ENCODE measurements around the gene MRPL34. TPM values are rescaled to one million over a fixed set of nuclear protein-coding genes. Genes with fewer than 3 reads are reported as not detected.
"Not testable (repeated sequence)": the region's sequence is repeated elsewhere in the genome, so short reads cannot be mapped to it uniquely, and the experiment has no call there.

The MRPL34 gene
- total RNA-seq, 1 donor from 2014 or later, result 118 TPM

DNA sequence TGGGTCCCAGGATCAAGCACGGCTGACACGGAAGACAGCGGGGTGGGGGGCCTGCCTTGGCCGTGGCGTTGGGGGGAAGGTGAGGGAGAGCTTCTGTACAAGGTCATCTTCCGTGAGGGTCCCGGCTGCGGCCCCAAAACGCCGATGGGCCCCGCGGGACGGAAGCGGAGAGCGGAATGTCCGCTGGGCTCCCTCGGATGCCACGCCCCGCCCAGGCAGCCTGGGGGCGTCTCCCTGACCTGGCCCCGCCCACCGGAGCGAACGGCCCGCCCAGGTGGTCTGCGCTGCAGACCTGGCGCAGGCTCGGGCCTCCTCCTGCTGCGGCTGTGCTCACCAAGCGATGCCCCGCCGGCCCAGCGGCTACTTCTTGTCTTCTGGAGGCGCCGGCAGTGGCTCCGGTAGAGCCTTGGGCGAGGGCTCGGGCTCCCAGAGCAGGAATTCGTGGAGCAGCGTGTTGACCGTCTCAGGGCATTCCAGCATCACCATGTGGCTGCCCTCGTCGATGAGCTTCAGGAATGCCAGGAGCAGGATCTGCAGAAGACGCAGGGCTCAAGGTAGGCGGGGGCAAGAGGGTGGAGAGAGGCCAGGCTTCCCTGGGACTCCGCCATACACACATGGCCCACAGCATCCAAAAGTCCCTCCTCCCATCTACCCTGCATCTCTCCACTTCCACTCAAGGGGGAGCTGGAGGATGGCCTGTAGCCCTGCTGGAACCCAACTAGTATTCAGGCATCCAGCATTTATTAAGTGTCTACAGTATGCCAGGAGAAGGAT, 13.2 kb upstream of the MRPL34 start:
- intact Hi-C loops (cut with micrococcal nuclease), result loop anchor here (1.0 to 5.0 kb wide), 8 partner anchors 10 to 174 kb away; partner anchors contain the start of genes BABAM1, GTPBP3, MRPL34 and NR2F6
- peak overlapping the region; percentile 87 for H3K27ac Mint-ChIP-seq
- H3K9me3 Mint-ChIP-seq, result no peaks in the 10 kb centered on the region
- no peaks in the 10 kb centered on the region for H3K27me3 Mint-ChIP-seq (ENCODE audit: insufficient read depth)
- peaks cover 2% of the 10 kb centered on the region for H3K36me3 Mint-ChIP-seq (ENCODE audit: low read depth)
- peak; percentile 69 for DNase-seq (ENCODE audit: low spot score)
- H3K4me3 Mint-ChIP-seq, result peak overlapping the region; percentile 85
- H3K4me1 Mint-ChIP-seq (ENCODE audit: low read depth), result no peaks in the 10 kb centered on the region

DNA sequence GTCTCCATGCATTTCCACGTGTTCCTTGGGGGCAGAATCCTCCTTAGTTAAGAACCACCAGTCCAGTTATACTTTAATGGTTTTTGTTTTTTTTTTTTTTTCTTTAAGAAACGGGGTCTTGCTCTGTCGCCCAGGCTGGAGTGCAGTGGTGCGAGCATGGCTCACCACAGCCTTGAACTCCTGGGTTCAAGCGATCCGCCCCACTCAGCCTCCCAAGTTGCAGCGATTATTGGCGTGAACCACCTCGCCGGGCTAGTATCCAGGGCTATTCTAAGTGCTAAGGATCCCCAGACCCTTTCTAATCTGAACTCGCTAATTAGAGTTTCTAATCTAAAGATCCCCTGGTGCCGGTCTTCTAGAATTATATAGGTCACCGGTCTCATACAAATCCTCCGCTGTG, 12.1 kb upstream of the MRPL34 start:
- Mint-ChIP-seq H3K27ac (no peak overlapping the region), H3K9me3 (no peaks in the 10 kb centered on the region), H3K4me3 (no peak overlapping the region), H3K4me1 (ENCODE audit: low read depth) (no peaks in the 10 kb centered on the region), H3K36me3 (ENCODE audit: low read depth) (peaks cover 2% of the 10 kb centered on the region), H3K27me3 (ENCODE audit: insufficient read depth) (no peaks in the 10 kb centered on the region)
- DNase-seq (ENCODE audit: low spot score), result no peak
- intact Hi-C loops (cut with micrococcal nuclease), result loop anchor here (1.0 to 5.0 kb wide), 2 partner anchors 46 to 126 kb away; partner anchors contain the start of gene NR2F6

DNA sequence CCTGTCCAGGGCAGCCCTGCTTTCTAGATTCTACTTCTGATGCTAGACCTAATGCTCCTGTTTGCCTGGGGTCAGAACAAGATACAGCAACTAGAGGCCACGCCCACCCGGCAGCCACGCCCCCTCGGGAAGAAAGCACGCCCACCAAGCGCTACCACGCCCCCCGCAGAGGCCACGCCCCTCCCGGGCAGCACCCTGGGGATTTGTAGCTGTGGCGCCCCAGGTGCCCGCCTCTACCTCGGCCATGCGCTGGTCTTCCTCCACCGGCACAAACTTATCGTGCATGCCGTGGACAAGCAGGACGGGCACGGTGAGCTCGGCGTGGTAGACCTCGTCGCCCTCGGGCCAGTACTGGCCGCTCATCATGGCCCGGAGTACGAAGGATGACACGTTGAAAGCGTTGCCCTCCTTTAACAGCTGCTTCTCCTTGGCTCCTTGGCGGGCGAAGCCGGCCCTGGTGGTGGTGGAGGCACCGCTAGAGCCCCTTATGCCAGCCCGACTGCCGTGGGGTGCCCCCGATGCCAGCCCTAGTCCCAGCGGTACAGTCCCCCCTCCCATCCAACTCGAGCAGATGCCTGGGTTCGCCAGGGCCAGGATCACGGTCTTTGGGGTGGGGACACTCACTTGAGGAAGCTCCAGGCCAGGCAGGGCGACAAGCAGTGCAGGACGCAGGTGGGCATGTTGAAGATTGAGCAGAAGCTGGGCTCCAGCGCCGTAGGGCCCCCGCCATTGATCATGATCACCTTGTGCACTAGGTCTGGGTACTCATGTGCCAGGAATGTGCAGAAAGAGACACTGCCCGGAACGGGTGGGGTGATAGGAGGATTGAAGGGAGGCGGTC, 11.4 kb upstream of the MRPL34 start:
- DNase-seq (ENCODE audit: low spot score), result peak; percentile 37
- Mint-ChIP-seq H3K27me3 (ENCODE audit: insufficient read depth) (no peaks in the 10 kb centered on the region), H3K36me3 (ENCODE audit: low read depth) (peaks cover 2% of the 10 kb centered on the region), H3K4me1 (ENCODE audit: low read depth) (no peaks in the 10 kb centered on the region), H3K27ac (no peak overlapping the region), H3K9me3 (no peaks in the 10 kb centered on the region), H3K4me3 (no peak overlapping the region)
- intact Hi-C loops (cut with micrococcal nuclease), result loop anchor here (5.0 kb wide), 1 partner anchor 47 kb away; the partner anchor contains the start of gene NR2F6

DNA sequence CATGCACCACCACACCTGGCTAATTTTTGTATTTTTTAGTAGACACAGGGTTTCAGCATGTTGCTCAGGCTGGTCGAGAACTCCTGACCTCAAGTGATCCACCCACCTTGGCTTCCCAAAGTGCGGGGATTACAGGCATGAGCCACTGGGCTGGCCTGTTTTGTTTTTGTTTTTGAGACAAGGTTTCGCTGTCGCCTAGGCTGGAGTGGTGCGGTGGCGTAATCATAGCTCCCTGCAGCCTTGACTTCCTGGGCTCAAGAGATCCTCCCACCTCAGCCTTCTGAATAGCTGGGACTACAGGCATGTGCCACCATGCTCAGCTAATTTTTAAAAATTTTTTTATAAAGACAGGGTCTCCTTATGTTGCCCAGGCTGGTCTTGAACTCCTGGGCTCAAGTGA, 10.1 kb upstream of the MRPL34 start:
- H3K27ac Mint-ChIP-seq; H3K9me3 Mint-ChIP-seq; H3K4me3 Mint-ChIP-seq; H3K36me3 Mint-ChIP-seq (ENCODE audit: low read depth); intact Hi-C loops (cut with micrococcal nuclease); H3K4me1 Mint-ChIP-seq (ENCODE audit: low read depth); DNase-seq (ENCODE audit: low spot score); H3K27me3 Mint-ChIP-seq (ENCODE audit: insufficient read depth): not testable (repeated sequence)

DNA sequence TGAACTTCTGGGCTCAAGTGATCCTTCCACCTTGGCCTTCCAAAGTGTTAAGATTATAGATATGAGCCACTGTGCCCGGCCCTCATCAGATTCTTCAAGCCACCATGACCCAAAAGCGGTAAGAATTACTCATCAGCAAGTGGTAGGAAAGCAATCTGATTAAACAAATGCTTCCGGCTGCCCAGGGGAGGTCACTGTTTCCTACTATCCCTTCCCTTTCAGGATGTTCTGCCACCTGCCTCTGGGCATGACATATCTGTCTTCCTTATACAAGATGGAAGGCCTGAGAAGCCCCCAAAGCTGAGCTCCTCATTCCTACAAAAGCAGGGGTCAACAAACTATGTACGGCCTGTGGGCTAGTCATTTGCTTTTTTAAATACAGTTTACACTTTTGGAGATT, 9.4 kb upstream of the MRPL34 start:
- Mint-ChIP-seq H3K4me1 (ENCODE audit: low read depth) (no peaks in the 10 kb centered on the region), H3K27me3 (ENCODE audit: insufficient read depth) (no peaks in the 10 kb centered on the region), H3K9me3 (no peaks in the 10 kb centered on the region), H3K36me3 (ENCODE audit: low read depth) (peaks cover 2% of the 10 kb centered on the region), H3K4me3 (no peak overlapping the region), H3K27ac (no peak overlapping the region)
- no peak for DNase-seq (ENCODE audit: low spot score)
- intact Hi-C loops (cut with micrococcal nuclease), result no loop called here

DNA sequence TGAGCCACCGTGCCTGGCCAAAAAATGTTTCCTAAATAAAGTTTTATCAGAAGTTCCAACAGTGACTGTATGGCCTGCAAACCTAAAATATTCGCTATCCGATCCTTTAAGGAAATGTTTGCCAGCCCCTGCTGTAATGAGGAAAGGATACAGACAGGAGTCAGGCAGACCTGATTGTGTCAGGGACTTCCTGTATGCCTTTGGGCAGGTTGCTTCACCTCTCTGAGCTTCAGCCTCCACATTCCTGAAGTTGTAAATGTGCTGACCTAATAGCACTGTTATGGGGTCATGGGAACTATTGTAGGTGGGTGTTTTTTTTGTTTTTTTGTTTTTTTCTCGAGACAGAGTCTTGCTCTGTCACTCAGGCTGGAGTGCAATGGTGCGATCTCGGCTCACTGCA, 8.7 kb upstream of the MRPL34 start:
- no peaks in the 10 kb centered on the region for H3K27me3 Mint-ChIP-seq (ENCODE audit: insufficient read depth)
- H3K4me1 Mint-ChIP-seq (ENCODE audit: low read depth), result peaks cover 2% of the 10 kb centered on the region
- intact Hi-C loops (cut with micrococcal nuclease), result no loop called here
- no peaks in the 10 kb centered on the region for H3K9me3 Mint-ChIP-seq
- peaks cover 2% of the 10 kb centered on the region for H3K36me3 Mint-ChIP-seq (ENCODE audit: low read depth)
- no peak overlapping the region for H3K27ac Mint-ChIP-seq
- DNase-seq (ENCODE audit: low spot score), result no peak
- no peak overlapping the region for H3K4me3 Mint-ChIP-seq

DNA sequence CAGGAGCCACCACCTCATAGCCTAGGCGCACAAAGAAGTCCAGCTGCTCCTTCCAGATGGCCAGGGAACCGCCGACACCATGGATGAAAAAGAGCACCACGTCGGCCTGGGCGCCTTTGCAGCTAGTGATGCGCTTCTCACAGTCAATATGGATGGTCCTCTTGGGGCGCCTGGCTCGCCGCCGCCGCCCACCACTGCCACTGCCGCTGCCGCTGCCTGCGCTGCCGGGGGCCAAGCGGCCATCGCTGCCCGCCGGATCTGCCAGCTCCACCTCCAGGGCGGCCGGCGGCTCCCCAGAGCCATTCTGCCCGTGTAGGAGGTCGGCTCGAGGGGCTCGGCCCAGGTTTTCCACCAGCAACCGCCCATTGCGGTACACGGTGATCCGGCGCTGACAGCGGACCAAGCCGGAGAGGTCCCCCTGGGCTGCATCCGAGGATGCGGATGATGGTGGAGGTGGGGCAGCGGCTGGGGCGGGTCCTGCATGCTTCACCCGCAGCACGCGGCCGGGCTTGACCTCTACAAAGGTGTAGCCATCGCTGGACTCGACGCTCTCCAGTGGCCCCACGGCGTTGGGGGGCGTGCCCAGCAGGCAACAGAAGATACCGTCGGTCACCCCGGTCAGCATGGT, 4.6 kb upstream of the MRPL34 start:
- Mint-ChIP-seq H3K4me1 (ENCODE audit: low read depth) (peaks cover 23% of the 10 kb centered on the region), H3K27ac (no peak overlapping the region), H3K27me3 (ENCODE audit: insufficient read depth) (no peaks in the 10 kb centered on the region), H3K36me3 (ENCODE audit: low read depth) (peaks cover 2% of the 10 kb centered on the region), H3K4me3 (peak overlapping the region; percentile 64), H3K9me3 (no peaks in the 10 kb centered on the region)
- no peak for DNase-seq (ENCODE audit: low spot score)
- intact Hi-C loops (cut with micrococcal nuclease), result loop anchor here (10.0 kb wide), 1 partner anchor 254 kb away; the partner anchor contains the start of gene COLGALT1

DNA sequence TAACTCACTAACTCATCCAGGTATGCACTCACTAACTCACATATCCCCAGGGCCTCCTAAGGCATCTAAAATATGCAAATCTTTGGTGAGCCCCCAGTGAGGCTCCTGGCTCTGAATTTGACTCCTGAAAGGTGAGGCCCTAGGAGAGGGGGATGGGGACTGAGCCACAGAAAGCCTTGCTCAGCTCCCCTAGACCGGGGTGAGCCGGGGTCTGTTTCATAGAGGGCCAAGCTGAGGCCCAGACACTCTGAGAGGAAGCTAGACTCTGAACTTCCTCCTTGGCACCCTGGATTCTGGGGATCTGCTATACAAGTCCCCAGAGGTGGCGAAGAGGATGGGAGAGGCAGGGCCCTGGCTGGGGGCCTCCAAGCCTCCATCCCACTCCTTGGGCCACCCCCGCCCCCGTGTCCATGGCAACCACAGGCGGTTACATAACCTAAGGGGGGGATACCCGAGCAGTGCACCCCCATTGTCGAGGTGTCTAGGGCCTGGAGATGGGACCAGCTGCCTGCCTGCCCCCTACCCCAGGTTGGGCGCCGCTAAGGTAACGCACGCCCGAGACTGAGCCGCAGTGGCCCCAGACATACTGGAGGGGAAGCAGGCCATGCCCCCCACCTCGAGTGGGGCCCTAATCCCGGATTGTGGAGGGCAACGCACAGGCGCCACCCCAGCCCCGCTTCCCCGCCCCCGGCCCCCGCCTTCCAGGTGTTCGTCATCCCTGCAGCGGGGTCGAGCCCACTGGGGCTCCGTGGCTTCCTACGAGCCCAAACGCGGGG, 3.1 kb upstream of the MRPL34 start:
- intact Hi-C loops (cut with micrococcal nuclease), result loop anchor here (1.0 to 10.0 kb wide), 2 partner anchors 20 to 252 kb away; partner anchors contain the start of gene COLGALT1
- H3K27ac Mint-ChIP-seq, result no peak overlapping the region
- no peaks in the 10 kb centered on the region for H3K27me3 Mint-ChIP-seq (ENCODE audit: insufficient read depth)
- peak overlapping the region; percentile 66 for H3K4me3 Mint-ChIP-seq
- DNase-seq (ENCODE audit: low spot score), result no peak
- peaks cover 29% of the 10 kb centered on the region for H3K4me1 Mint-ChIP-seq (ENCODE audit: low read depth)
- H3K36me3 Mint-ChIP-seq (ENCODE audit: low read depth), result peaks cover 1% of the 10 kb centered on the region
- H3K9me3 Mint-ChIP-seq, result no peaks in the 10 kb centered on the region

DNA sequence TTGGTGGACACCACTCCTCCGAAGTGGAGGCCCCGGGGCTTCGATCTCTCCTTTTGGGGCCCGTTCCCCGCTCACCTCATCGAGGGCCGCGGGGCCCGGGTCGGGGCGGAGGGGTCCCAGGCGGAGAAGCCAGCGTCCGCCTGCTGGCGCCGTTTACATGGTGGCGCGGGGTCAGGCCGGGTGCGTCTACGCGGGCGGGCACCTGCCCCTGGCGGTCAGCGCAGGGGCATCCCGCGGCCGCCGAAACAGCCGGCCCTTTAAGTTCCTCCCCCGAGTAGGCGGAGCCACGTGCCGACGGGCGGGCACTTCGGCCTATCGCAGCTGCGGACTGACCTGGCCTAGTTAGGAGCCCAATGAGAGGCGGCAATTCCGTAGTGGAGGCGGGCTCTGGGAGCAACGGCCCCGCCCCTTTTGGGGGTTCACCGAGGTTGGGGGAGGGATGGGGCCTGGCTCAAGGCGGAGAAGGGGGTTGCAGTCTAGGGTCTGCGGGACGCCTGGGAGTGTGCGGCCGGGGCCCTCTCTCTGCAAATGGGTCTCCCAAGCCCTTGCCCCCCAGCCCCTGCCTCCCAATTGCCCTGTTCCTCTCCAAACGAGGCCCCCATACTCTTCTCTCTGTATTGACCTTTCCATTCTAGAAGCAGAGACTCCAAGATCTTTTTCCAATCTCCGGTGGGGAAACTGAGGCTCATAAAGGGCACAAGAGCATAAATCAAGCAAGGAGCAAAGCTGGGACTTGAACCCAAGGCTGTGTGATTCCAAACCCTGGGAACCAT, 2.3 kb upstream of the MRPL34 start, which contains the start of gene ABHD8:
Gene ABHD8, minus strand, starts transcription at position 259 of the 773 bp plus-strand sequence. CDS start 1,809 bp downstream, outside the sequence.
- no peaks in the 10 kb centered on the region for H3K27me3 Mint-ChIP-seq (ENCODE audit: insufficient read depth)
- no peaks in the 10 kb centered on the region for H3K9me3 Mint-ChIP-seq
- H3K4me3 Mint-ChIP-seq, result peak within 1 kb of the TSS; percentile 90
- DNase-seq (ENCODE audit: low spot score), result peak; percentile 94
- H3K36me3 Mint-ChIP-seq (ENCODE audit: low read depth), result peaks cover 4% of the 10 kb centered on the region
- peak within 1 kb of the TSS; percentile 65 for H3K27ac Mint-ChIP-seq
- intact Hi-C loops (cut with micrococcal nuclease), result loop anchor here (1.0 to 10.0 kb wide), 2 partner anchors 21 to 251 kb away; partner anchors contain the start of gene COLGALT1
- peaks cover 33% of the 10 kb centered on the region for H3K4me1 Mint-ChIP-seq (ENCODE audit: low read depth)

DNA sequence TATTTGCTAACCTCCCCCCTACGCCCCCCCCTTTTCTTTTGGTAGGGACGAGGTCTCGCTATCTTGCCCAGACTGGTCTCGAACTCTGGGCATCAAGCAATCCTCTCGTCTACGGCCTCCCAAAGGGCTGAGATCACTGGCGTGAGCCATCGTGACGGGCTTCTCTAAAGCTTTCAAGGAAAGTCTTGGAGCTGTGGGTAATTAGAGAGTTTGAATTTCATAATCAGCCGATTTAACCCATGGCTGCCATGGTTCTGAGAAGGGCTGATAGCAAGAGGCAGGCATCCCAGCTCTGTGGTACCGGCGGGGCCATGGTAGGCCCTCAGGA, 1.8 kb upstream of the MRPL34 start:
- H3K27ac Mint-ChIP-seq, result no peak overlapping the region
- H3K4me1 Mint-ChIP-seq (ENCODE audit: low read depth), result peaks cover 34% of the 10 kb centered on the region
- no peak for DNase-seq (ENCODE audit: low spot score)
- H3K9me3 Mint-ChIP-seq, result no peaks in the 10 kb centered on the region
- intact Hi-C loops (cut with micrococcal nuclease), result loop anchor here (1.0 to 10.0 kb wide), 2 partner anchors 22 to 251 kb away; partner anchors contain the start of gene COLGALT1
- peaks cover 4% of the 10 kb centered on the region for H3K36me3 Mint-ChIP-seq (ENCODE audit: low read depth)
- peak overlapping the region; percentile 66 for H3K4me3 Mint-ChIP-seq
- no peaks in the 10 kb centered on the region for H3K27me3 Mint-ChIP-seq (ENCODE audit: insufficient read depth)

DNA sequence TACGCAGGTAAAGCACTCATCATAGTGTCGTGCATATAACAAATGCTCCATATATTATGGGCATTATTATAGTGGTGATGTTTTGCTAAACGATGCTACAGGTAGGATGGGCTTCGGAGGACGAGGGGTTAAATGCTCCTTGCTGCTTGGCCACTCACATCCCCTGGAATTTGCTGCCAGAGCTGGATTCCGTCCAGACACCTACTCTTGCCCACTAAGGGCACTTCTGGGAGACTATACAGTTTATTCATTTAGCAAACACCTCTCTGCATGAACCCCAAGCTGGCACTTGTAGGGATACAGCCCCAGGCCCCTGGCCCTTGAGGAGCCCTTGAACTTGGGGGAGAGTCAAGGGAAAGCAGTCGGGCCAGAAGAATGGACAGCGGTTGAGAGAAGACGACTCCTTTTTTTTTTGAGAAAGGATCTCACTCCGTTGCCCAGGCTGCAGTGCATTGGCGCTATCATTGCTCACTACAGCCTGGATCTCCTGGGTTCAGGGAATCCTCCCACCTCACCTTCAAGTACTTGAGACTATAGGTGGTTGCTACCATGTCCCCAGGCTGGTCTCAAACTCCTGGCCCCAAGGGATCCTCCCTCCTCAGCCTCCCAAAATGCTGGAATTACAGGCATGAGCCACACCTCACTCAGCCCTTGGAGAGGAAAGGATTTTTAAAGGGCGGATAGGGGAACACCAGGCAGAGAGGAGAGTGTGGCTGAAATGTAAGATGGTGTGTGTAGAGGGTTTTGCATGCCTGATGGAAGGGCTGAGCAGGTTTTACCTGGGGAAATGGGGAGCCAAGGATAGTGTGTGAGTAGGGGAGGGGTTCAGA, 1.1 kb upstream of the MRPL34 start:
- Mint-ChIP-seq H3K27me3 (ENCODE audit: insufficient read depth) (no peaks in the 10 kb centered on the region), H3K27ac (peak overlapping the region; percentile 91), H3K36me3 (ENCODE audit: low read depth) (peaks cover 4% of the 10 kb centered on the region), H3K4me1 (ENCODE audit: low read depth) (peaks cover 38% of the 10 kb centered on the region), H3K4me3 (peak overlapping the region; percentile 90), H3K9me3 (no peaks in the 10 kb centered on the region)
- intact Hi-C loops (cut with micrococcal nuclease), result loop anchor here (1.0 to 10.0 kb wide), 6 partner anchors 12 to 250 kb away; partner anchors contain the start of genes BABAM1, COLGALT1, GTPBP3 and PGLS
- no peak for DNase-seq (ENCODE audit: low spot score)

Measured in activated T-helper 1 cell treated with anti-CD3 and anti-CD28 coated beads, Interleukin-12 subunit alpha, Interleukin-12 subunit beta, Interleukin-2, Interleukin-4 antibody, amounts not matched to agents 30 ng/mL and 10 ng/mL and 1 ng/mL, durations not matched to agents 14 hours and 24 hours and 36 hours (primary cell).